H9 (cell line): ENCODE data around the gene GNAO1. TPM values are rescaled to one million over a fixed set of nuclear protein-coding genes. Genes with fewer than 3 reads are reported as not detected.

Experiments used
- DNase-seq: peaks from one replicate; pipeline ENCODE4 v3.0.0-alpha.2; 2017
- H2AFZ ChIP-seq: one replicate; pipeline ENCODE4 v1.6.1; 2013; ENCODE audit warnings: mild to moderate bottlenecking, low read length, control low read depth, moderate library complexity
- H2AK5ac ChIP-seq: 2 replicates; pipeline ENCODE4 v1.6.1; 2013; ENCODE audit warnings: low read length, control low read depth, mixed read lengths; ENCODE audit not compliant: insufficient read length
- H2BK120ac ChIP-seq: one replicate; pipeline ENCODE4 v1.6.1; 2013; ENCODE audit warnings: low read depth, mild to moderate bottlenecking, low read length, control low read depth, inconsistent platforms; ENCODE audit not compliant: poor library complexity, severe bottlenecking
- H2BK12ac ChIP-seq: 2 replicates; pipeline ENCODE4 v1.6.1; 2013; ENCODE audit warnings: low read length, control low read depth, mixed read lengths, low read depth; ENCODE audit not compliant: insufficient read length
- H2BK15ac ChIP-seq: 2 replicates; pipeline ENCODE4 v1.6.1; 2013; ENCODE audit warnings: low read depth, low read length, control low read depth
- H2BK20ac ChIP-seq: one replicate; pipeline ENCODE4 v1.6.1; 2013; ENCODE audit warnings: low read depth, mild to moderate bottlenecking, low read length, control low read depth, inconsistent platforms; ENCODE audit not compliant: poor library complexity, severe bottlenecking
- H2BK5ac ChIP-seq: 2 replicates; pipeline ENCODE4 v1.6.1; 2013; ENCODE audit warnings: low read length, control low read depth, mixed read lengths; ENCODE audit not compliant: insufficient read length
- H3K14ac ChIP-seq: 2 replicates; pipeline ENCODE4 v1.6.1; 2013; ENCODE audit warnings: low read length, control low read depth; ENCODE audit not compliant: insufficient read depth
- H3K18ac ChIP-seq: 2 replicates; pipeline ENCODE4 v1.6.1; 2013; ENCODE audit warnings: low read depth, mild to moderate bottlenecking, mixed read lengths, low read length, control low read depth; ENCODE audit not compliant: insufficient read length
- H3K23ac ChIP-seq: 2 replicates; pipeline ENCODE4 v1.6.1; 2013; ENCODE audit warnings: low read length, control low read depth, mixed read lengths, low read depth; ENCODE audit not compliant: insufficient read length
- H3K23me2 ChIP-seq: 2 replicates; pipeline ENCODE4 v1.6.1; 2013; ENCODE audit warnings: low read depth, mild to moderate bottlenecking, mixed read lengths, low read length, control low read depth; ENCODE audit not compliant: insufficient read length, poor library complexity, severe bottlenecking
- H3K27ac ChIP-seq: 2 replicates; pipeline ENCODE4 v1.5.1; 2013; ENCODE audit warnings: low read length, control low read depth, mixed read lengths, low read depth; ENCODE audit not compliant: insufficient read length
- H3K27me3 ChIP-seq: 2 replicates; pipeline ENCODE4 v1.6.1; 2013; ENCODE audit warnings: low read length, control low read depth, inconsistent platforms; ENCODE audit not compliant: insufficient read depth
- H3K4ac ChIP-seq: 2 replicates; pipeline ENCODE4 v1.6.1; 2013; ENCODE audit warnings: low read depth, mild to moderate bottlenecking, control low read depth, inconsistent platforms, low read length, moderate library complexity
- H3K4me1 ChIP-seq: 2 replicates; pipeline ENCODE4 v1.6.1; 2013; ENCODE audit warnings: low read length, control low read depth, inconsistent platforms; ENCODE audit not compliant: insufficient read depth
- H3K4me2 ChIP-seq: 2 replicates; pipeline ENCODE4 v1.6.1; 2013; ENCODE audit warnings: low read length, control low read depth, mixed read lengths; ENCODE audit not compliant: insufficient read length, insufficient read depth
- H3K56ac ChIP-seq: 2 replicates; pipeline ENCODE4 v1.6.1; 2013; ENCODE audit warnings: low read depth, mild to moderate bottlenecking, mixed read lengths, low read length, control low read depth; ENCODE audit not compliant: insufficient read length
- H3K79me1 ChIP-seq: 2 replicates; pipeline ENCODE4 v1.6.1; 2013; ENCODE audit warnings: low read depth, mild to moderate bottlenecking, moderate library complexity, low read length, control low read depth, inconsistent platforms; ENCODE audit not compliant: insufficient read depth, poor library complexity, severe bottlenecking
- H3K79me2 ChIP-seq: 2 replicates; pipeline ENCODE4 v1.6.1; 2013; ENCODE audit warnings: low read length, control low read depth, inconsistent platforms; ENCODE audit not compliant: insufficient read depth
- H3K9ac ChIP-seq: 2 replicates; pipeline ENCODE4 v1.6.1; 2013; ENCODE audit warnings: low read length, control low read depth, mixed read lengths; ENCODE audit not compliant: insufficient read length; ENCODE audit errors: extremely low read depth
- H3K9me3 ChIP-seq: one replicate; pipeline ENCODE4 v1.6.1; 2013; ENCODE audit warnings: low read depth, low read length, inconsistent platforms; ENCODE audit not compliant: control insufficient read depth
- H3T11ph ChIP-seq: one replicate; pipeline ENCODE4 v1.6.1; 2013; ENCODE audit warnings: mild to moderate bottlenecking, low read length, control low read depth, inconsistent platforms
- H4K20me1 ChIP-seq: one replicate; pipeline ENCODE4 v1.6.1; 2013; ENCODE audit not compliant: control insufficient read depth, insufficient read length, insufficient read depth
- H4K5ac ChIP-seq: 2 replicates; pipeline ENCODE4 v1.6.1; 2013; ENCODE audit warnings: low read depth, mild to moderate bottlenecking, mixed read lengths, low read length, control low read depth; ENCODE audit not compliant: insufficient read length
- H4K8ac ChIP-seq: replicated peaks from 2 replicates; pipeline ENCODE4 v1.6.1; 2013; ENCODE audit warnings: low read length, control low read depth, mixed read lengths, low read depth; ENCODE audit not compliant: insufficient read length
- H4K91ac ChIP-seq: 2 replicates; pipeline ENCODE4 v1.6.1; 2013; ENCODE audit warnings: low read depth, mild to moderate bottlenecking, moderate library complexity, mixed read lengths, low read length, control low read depth; ENCODE audit not compliant: insufficient read length
- H3K27ac Mint-ChIP-seq, 3 experiments: 2 replicates in 2 of 3; 3 replicates in 1 of 3; pipeline ENCODE4 v1.8.0; 2020 to 2021; ENCODE audit warnings: mixed read lengths in 3 of 3, mild to moderate bottlenecking in 1 of 3, moderate library complexity in 1 of 3
- H3K27me3 Mint-ChIP-seq: 2 replicates; pipeline ENCODE4 v1.8.0; 2021; ENCODE audit warnings: low read depth, mild to moderate bottlenecking, moderate library complexity, mixed read lengths
- H3K36me3 Mint-ChIP-seq, 3 experiments: 2 replicates in 2 of 3; 3 replicates in 1 of 3; pipeline ENCODE4 v1.8.0; 2020 to 2021; ENCODE audit warnings: low read depth in 3 of 3, mixed read lengths in 3 of 3; ENCODE audit not compliant: insufficient read depth in 1 of 3
- H3K4me1 Mint-ChIP-seq, 2 experiments: 2 replicates each; pipeline ENCODE4 v1.8.0; 2020; ENCODE audit warnings: mixed read lengths in 2 of 2
- H3K4me3 Mint-ChIP-seq, 2 experiments: 2 replicates in 1 of 2; 3 replicates in 1 of 2; pipeline ENCODE4 v1.8.0; 2020 to 2021; ENCODE audit warnings: mild to moderate bottlenecking in 2 of 2, mixed read lengths in 2 of 2, moderate library complexity in 1 of 2
- H3K9me3 Mint-ChIP-seq, 2 experiments: 2 replicates in 1 of 2; 3 replicates in 1 of 2; pipeline ENCODE4 v1.8.0; 2020; ENCODE audit warnings: mild to moderate bottlenecking in 2 of 2, mixed read lengths in 2 of 2, moderate library complexity in 1 of 2
- WGBS: extraction: QIAGEN DNeasy Blood & Tissue Kit; methylation state at CpG from one replicate; pipeline ENCODE4 v1.1.7; 2013; ENCODE audit warnings: missing lambda C conversion rate, low lambda C conversion rate, mixed read lengths; ENCODE audit not compliant: insufficient read length; ENCODE audit errors: extremely low coverage; 5-methylcytosine and 5-hydroxymethylcytosine counted together
- total RNA-seq: library from RNA; stranded (reverse); gene quantifications from 2 replicates; pipeline ENCODE4 v1.2.1, GENCODE V29; 2021
- TF ChIP-seq, protein P1 (sequence below): fragments of 200-600 bp; sonication (generic); conservative IDR thresholded peaks from 3 replicates; pipeline ENCODE4 v1.8.0; 2021; ENCODE audit warnings: antibody characterized with exemption, mild to moderate bottlenecking

The GNAO1 gene
- total RNA-seq, 1 experiment from 2014 or later = 16.9 TPM

DNA sequence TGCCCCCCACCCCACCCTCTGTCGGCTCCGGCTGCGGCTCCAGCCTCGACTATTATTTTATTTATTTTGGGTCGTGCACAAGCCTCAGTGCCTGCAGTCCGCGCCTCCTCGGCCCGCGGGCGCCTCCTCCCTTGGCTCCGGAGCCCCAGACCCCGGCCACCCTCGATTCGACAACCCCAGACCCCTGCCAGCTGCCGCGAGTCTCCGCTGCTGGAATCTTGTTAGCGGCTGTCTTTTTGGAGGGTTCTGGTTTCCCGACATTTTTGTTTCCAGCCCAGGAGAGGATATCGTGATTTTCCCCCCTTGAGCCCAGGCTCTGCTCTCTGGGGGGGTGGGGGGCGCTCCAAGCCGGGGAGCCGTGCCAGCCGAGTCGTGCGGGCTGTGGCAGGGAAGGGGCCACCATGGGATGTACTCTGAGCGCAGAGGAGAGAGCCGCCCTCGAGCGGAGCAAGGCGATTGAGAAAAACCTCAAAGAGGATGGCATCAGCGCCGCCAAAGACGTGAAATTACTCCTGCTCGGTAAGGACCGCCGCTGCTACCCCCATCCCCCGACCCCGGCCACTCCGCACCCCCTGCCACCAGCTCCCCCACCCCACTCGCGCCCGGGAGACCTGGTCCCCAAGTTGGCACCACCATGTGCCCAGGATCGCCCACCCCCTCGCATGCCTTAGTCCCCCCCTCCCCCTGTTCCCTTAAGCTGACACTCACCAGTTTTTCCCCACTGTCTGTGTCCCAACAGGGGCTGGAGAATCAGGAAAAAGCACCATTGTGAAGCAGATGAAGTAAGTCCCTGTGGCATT lies 746 bp downstream of the GNAO1 start:
- Histone ChIP-seq H3K23ac (no peak overlapping the region), H3K23me2 (peaks cover 28% of the 10 kb centered on the region), H3K9me3 (no peaks in the 10 kb centered on the region), H3K4me1 (peaks cover 13% of the 10 kb centered on the region; the same call in 1 of the 2 replicates), H3K18ac (no peak overlapping the region), H3K79me1 (no peaks in the 10 kb centered on the region), H3K79me2 (no peaks in the 10 kb centered on the region), H4K5ac (no peak overlapping the region), H2BK20ac (no peak overlapping the region), H3K27ac (no peak overlapping the region), H2BK120ac (no peak overlapping the region), H2BK15ac (no peak overlapping the region), H4K8ac (no peak overlapping the region), H2AFZ (no peak overlapping the region), H2AK5ac (no peak overlapping the region), H3K9ac (no peak overlapping the region), H3K4me2 (peak overlapping the region; percentile 94), H3K27me3 (peaks cover 2% of the 10 kb centered on the region; the same call in 1 of the 2 replicates), H3T11ph (no peak overlapping the region), H3K56ac (no peak overlapping the region), H2BK5ac (no peak overlapping the region), H4K91ac (no peak overlapping the region), H2BK12ac (no peak overlapping the region), H3K4ac (no peak overlapping the region), H3K14ac (no peak overlapping the region), H4K20me1 (no peaks in the 10 kb centered on the region)
- Mint-ChIP-seq H3K4me1 (peaks cover 35 to 50% of the 10 kb centered on the region in 2 experiments), H3K27ac (no peak overlapping the region), H3K27me3 (peaks cover 59% of the 10 kb centered on the region), H3K4me3 (peak overlapping the region; percentile 78 to 85), H3K36me3 (no peaks in the 10 kb centered on the region; a peak in 1 of 7 replicates), H3K9me3 (no peaks in the 10 kb centered on the region; a peak in 1 of 5 replicates)
- TF ChIP-seq, protein P1, sequence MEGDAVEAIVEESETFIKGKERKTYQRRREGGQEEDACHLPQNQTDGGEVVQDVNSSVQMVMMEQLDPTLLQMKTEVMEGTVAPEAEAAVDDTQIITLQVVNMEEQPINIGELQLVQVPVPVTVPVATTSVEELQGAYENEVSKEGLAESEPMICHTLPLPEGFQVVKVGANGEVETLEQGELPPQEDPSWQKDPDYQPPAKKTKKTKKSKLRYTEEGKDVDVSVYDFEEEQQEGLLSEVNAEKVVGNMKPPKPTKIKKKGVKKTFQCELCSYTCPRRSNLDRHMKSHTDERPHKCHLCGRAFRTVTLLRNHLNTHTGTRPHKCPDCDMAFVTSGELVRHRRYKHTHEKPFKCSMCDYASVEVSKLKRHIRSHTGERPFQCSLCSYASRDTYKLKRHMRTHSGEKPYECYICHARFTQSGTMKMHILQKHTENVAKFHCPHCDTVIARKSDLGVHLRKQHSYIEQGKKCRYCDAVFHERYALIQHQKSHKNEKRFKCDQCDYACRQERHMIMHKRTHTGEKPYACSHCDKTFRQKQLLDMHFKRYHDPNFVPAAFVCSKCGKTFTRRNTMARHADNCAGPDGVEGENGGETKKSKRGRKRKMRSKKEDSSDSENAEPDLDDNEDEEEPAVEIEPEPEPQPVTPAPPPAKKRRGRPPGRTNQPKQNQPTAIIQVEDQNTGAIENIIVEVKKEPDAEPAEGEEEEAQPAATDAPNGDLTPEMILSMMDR = no peak
- WGBS = no CpG with 5 or more reads among the region's 46 CpGs
- DNase-seq = no peak
